GM10266 (cell line): ENCODE measurements around the gene FEV.

Source experiments
- DNase-seq: peaks from one replicate; pipeline ENCODE4 v3.0.0; 2012; ENCODE audit errors: extremely low spot score
- TF ChIP-seq, protein P1 (sequence below): IDR thresholded peaks from 2 replicates; pipeline ENCODE4 v1.5.1; 2012; ENCODE audit warnings: mild to moderate bottlenecking, low read depth; ENCODE audit not compliant: control insufficient read depth, insufficient read depth; ENCODE audit errors: missing control alignments

FEV gene

GRCh38 chr2:219022041-219022440 is 37.1 kb upstream of the FEV start:
- TF ChIP-seq, protein P1, sequence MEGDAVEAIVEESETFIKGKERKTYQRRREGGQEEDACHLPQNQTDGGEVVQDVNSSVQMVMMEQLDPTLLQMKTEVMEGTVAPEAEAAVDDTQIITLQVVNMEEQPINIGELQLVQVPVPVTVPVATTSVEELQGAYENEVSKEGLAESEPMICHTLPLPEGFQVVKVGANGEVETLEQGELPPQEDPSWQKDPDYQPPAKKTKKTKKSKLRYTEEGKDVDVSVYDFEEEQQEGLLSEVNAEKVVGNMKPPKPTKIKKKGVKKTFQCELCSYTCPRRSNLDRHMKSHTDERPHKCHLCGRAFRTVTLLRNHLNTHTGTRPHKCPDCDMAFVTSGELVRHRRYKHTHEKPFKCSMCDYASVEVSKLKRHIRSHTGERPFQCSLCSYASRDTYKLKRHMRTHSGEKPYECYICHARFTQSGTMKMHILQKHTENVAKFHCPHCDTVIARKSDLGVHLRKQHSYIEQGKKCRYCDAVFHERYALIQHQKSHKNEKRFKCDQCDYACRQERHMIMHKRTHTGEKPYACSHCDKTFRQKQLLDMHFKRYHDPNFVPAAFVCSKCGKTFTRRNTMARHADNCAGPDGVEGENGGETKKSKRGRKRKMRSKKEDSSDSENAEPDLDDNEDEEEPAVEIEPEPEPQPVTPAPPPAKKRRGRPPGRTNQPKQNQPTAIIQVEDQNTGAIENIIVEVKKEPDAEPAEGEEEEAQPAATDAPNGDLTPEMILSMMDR: no peak
- no peak for DNase-seq

- no peak for DNase-seq
- TF ChIP-seq, protein P1: no peak
Measured at GRCh38 chr2:219021591-219021990, 36.6 kb upstream of the FEV start.

- DNase-seq: no peak
- TF ChIP-seq, protein P1: no peak
Measured at GRCh38 chr2:219020604-219021365, 35.8 kb upstream of the FEV start.

DNA sequence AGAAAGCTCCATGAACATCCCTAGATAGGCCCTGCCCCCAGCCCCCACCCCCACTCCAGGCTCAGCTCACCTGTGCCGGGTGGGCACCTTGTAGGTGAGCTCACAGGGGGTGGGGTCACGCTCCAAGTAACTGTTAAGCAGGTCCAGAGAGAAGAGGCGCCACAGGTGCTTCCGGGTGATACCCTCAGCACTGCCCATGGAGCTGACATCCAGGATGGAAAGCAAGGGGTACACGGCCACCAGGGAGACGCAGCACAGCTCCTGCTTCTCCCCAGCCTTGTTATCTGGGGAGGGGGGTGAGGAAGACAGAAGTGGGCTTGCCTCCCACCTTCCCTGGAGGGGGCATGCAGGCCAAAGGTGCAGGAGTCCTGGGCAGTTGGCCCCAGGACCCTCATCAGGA is 34.5 kb upstream of the FEV start:
- no peak for DNase-seq

GRCh38 chr2:219018726-219019125 is 33.7 kb upstream of the FEV start:
- DNase-seq: no peak
- TF ChIP-seq, protein P1: no peak

More for the DNA sequence above, 34.5 kb upstream of the FEV start:
- TF ChIP-seq, protein P1: no peak

DNA sequence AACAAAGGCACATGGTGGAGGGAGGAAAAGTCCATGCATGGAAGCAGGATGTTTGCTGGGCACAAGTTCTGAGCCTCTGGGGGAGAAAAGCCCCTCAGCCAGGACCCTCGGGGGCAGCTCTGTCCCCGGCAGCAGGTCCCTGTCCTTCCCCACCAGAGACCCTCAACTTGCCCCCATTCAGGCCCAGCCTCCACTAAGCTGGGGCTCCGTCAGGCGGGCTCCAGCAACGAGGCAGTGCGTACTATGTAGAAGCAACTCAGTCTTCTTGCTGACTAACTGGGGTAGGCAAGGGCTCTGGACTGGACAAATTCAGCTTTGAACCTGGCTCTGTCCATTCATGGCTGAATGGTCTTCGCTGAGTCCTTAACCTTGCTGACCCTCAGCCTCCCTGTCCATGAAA is 33.3 kb upstream of the FEV start:
- TF ChIP-seq, protein P1: no peak
- DNase-seq: no peak

DNA sequence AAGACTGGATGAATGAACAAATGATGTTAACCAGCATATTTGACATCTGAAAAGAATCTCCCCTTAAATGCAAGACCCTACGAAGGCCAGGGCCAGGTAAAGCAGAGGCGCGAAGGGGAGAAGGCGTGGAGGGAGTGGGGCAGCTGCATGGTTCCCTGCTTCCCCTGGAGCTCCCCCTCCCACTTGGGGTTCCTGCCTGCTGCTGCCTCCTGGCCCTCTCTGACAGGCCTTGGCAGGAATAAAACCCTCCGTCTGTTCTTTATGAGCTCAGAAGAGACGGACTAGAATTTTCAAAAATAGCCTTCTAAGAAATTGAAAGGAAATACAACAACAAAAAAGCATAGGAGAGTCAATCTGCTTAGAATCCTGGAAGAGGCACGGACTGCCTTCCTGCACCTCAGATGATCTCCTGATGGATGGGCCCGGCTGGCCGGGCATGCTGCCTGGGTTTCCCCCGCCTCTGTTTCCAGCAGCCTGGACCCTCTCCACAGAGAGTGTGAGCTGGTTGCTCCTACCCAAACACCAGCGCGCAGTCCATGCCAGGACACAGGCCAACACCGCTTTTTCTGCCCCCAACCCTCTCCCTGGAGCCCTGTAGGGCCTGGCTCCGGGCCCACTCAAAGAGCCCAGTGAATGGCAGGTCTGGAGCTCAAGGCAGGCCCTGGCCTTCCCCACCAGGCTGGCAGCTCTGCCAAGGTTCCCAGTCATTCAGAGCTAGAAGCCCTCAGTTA is 32.4 kb upstream of the FEV start:
- TF ChIP-seq, protein P1: no peak
- no peak for DNase-seq
